K562 (cell line): ENCODE data around the gene IGSF9. TPM values are rescaled to one million over a fixed set of nuclear protein-coding genes. Genes with fewer than 3 reads are reported as not detected.
A peak's percentile ranks its signal among the peaks of the same experiment; 100 is the strongest.

Source experiments
- CCNT2 ChIP-seq: IDR thresholded peaks from 2 replicates; pipeline ENCODE4 v1.6.1; 2011; ENCODE audit warnings: borderline replicate concordance, low read depth, mild to moderate bottlenecking, moderate library complexity, mixed read lengths, low read length; ENCODE audit not compliant: insufficient read length; ENCODE audit errors: extremely low read depth
- CREB1 ChIP-seq, 2 experiments: sonication (generic) in 1 of 2; formaldehyde crosslinking in 1 of 2; IDR thresholded peaks; 2 replicates each; pipeline versions ENCODE4 v1.6.1 to v1.8.0; 2012 to 2022; ENCODE audit warnings: inconsistent platforms in 1 of 2, mild to moderate bottlenecking in 1 of 2, missing genetic modification reagents in 1 of 2, moderate library complexity in 1 of 2
- E2F6 ChIP-seq, 2 experiments: IDR thresholded peaks; 2 replicates each; pipeline ENCODE4 v1.6.1; 2011; ENCODE audit warnings: borderline replicate concordance in 1 of 2, control low read depth in 1 of 2, low read depth in 1 of 2, low read length in 1 of 2, mild to moderate bottlenecking in 1 of 2, mixed read lengths in 1 of 2, moderate library complexity in 1 of 2; ENCODE audit not compliant: insufficient read depth in 1 of 2, insufficient read length in 1 of 2, poor library complexity in 1 of 2, severe bottlenecking in 1 of 2; ENCODE audit errors: extremely low read depth in 1 of 2
- ELF1 ChIP-seq: fragments of 200-800 bp; sonication (Bioruptor generic); IDR thresholded peaks from 2 replicates; pipeline ENCODE4 v1.6.1; 2016; ENCODE audit warnings: missing genetic modification characterization, missing compliant biosample characterization
- GABPB1 ChIP-seq: sonication (generic); formaldehyde crosslinking; IDR thresholded peaks from 2 replicates; pipeline ENCODE4 v1.8.0; 2022; ENCODE audit warnings: mild to moderate bottlenecking, missing genetic modification reagents
- HDAC1 ChIP-seq, 2 experiments: fragments of 450-650 bp; IDR thresholded peaks; 2 replicates each; pipeline ENCODE4 v1.6.1; 2016 to 2017; ENCODE audit warnings: inconsistent platforms in 1 of 2, mild to moderate bottlenecking in 1 of 2, moderate library complexity in 1 of 2
- JUND ChIP-seq, 2 experiments: IDR thresholded peaks; 2 replicates in 1 of 2; 3 replicates in 1 of 2; pipeline ENCODE4 v1.6.1; 2011; ENCODE audit warnings: borderline replicate concordance in 2 of 2, low read depth in 2 of 2, low read length in 2 of 2, improper control_type of control experiment in 1 of 2, missing biosample characterization in 1 of 2, missing genetic modification characterization in 1 of 2, missing genetic modification reagents in 1 of 2
- KLF10 ChIP-seq: fragments of 250-450 bp; sonication (Bioruptor Pico); IDR thresholded peaks from 2 replicates; pipeline ENCODE4 v1.6.1; 2021; ENCODE audit warnings: matching md5 sums
- MCM3 ChIP-seq: fragments of 450-650 bp; IDR thresholded peaks from 2 replicates; pipeline ENCODE4 v1.6.1; 2016
- NFATC3 ChIP-seq: fragments of 450-650 bp; IDR thresholded peaks from 2 replicates; pipeline ENCODE4 v1.6.1; 2017; ENCODE audit warnings: mild to moderate bottlenecking
- NR4A1 ChIP-seq, 2 experiments: fragments of 250-450 bp in 1 of 2; fragments of 450-650 bp in 1 of 2; sonication (Bioruptor Pico) in 1 of 2; IDR thresholded peaks; 2 replicates each; pipeline versions ENCODE4 v1.4.0 to v1.6.1; 2016 to 2020; ENCODE audit warnings: mild to moderate bottlenecking in 2 of 2, missing compliant biosample characterization in 1 of 2, missing genetic modification characterization in 1 of 2, moderate library complexity in 1 of 2
- PHB ChIP-seq: fragments of 250-450 bp; sonication (Bioruptor Pico); IDR thresholded peaks from 2 replicates; pipeline ENCODE4 v1.5.0; 2021
- PYGO2 ChIP-seq: fragments of 450-650 bp; IDR thresholded peaks from 2 replicates; pipeline ENCODE4 v1.6.1; 2016; ENCODE audit warnings: mild to moderate bottlenecking, missing genetic modification characterization, moderate library complexity, missing compliant biosample characterization
- SMARCA5 ChIP-seq: fragments of 450-650 bp; IDR thresholded peaks from 2 replicates; pipeline ENCODE4 v1.6.1; 2016
- SRSF1 ChIP-seq: fragments of 200-400 bp; formaldehyde crosslinking; IDR thresholded peaks from 2 replicates; pipeline ENCODE4 v1.6.1; 2017; ENCODE audit warnings: mild to moderate bottlenecking, low read depth, low read length, moderate library complexity
- TAL1 ChIP-seq: fragments of 450-650 bp; IDR thresholded peaks from 2 replicates; pipeline ENCODE4 v1.6.1; 2016; ENCODE audit warnings: mild to moderate bottlenecking
- TCF7L2 ChIP-seq: fragments of 150-350 bp; IDR thresholded peaks from 2 replicates; pipeline ENCODE4 v1.6.1; 2016; ENCODE audit warnings: low read depth, mild to moderate bottlenecking, low read length, moderate library complexity
- THAP7 ChIP-seq: fragments of 250-450 bp; sonication (Bioruptor Pico); IDR thresholded peaks from 2 replicates; pipeline ENCODE4 v1.5.0; 2021
- XRCC4 ChIP-seq: IDR thresholded peaks from one replicate; pipeline ENCODE4 v1.6.1; 2011; ENCODE audit not compliant: insufficient read depth, insufficient read length; ENCODE audit errors: extremely low read depth
- ZC3H4 ChIP-seq: sonication (generic); formaldehyde crosslinking; IDR thresholded peaks from 2 replicates; pipeline ENCODE4 v1.9.0; 2021; ENCODE audit warnings: missing genetic modification reagents, borderline replicate concordance
- ZC3H8 ChIP-seq: fragments of 450-650 bp; IDR thresholded peaks from 2 replicates; pipeline ENCODE4 v1.6.1; 2017
- ZFP36 ChIP-seq: fragments of 150-350 bp; IDR thresholded peaks from 2 replicates; pipeline ENCODE4 v1.6.1; 2018; ENCODE audit warnings: low read length, low read depth; ENCODE audit not compliant: partially characterized antibody
- ZKSCAN8 ChIP-seq: fragments of 200-800 bp; sonication (Bioruptor generic); IDR thresholded peaks from 2 replicates; pipeline ENCODE4 v1.6.1; 2016; ENCODE audit warnings: missing genetic modification characterization, missing compliant biosample characterization
- ZNF224 ChIP-seq: sonication (generic); formaldehyde crosslinking; IDR thresholded peaks from 2 replicates; pipeline ENCODE4 v1.8.0; 2022; ENCODE audit warnings: mild to moderate bottlenecking, missing genetic modification reagents
- ZNF785 ChIP-seq: fragments of 250-450 bp; sonication (Bioruptor Pico); IDR thresholded peaks from 2 replicates; pipeline ENCODE4 v1.4.0; 2020; ENCODE audit warnings: mild to moderate bottlenecking
- polyA plus RNA-seq, 8 experiments: library from polyadenylated mRNA; depleted of rRNA in 4 of 8; stranded (reverse) in 5 of 8; unstranded in 3 of 8; fragments of >200 nt; fragmentation: Nextera tagmentation in 2 of 8; fragmentation: Illumina TruSeq in 1 of 8; extraction: Ambion mirVana in 2 of 8; extraction: Trizol in 1 of 8; gene quantifications; 2 replicates each; pipeline versions ENCODE4 v1.2.1 to v1.2.3, GENCODE V29; 2011 to 2014; ENCODE audit warnings: inconsistent platforms in 1 of 8, missing spikeins in 1 of 8
- total RNA-seq, 7 experiments: library from RNA; depleted of rRNA in 6 of 7; stranded (reverse); fragments of >200 nt in 6 of 7; fragmentation: Illumina TruSeq in 2 of 7; extraction: Trizol in 2 of 7; gene quantifications; 2 replicates each; pipeline versions ENCODE4 v1.2.1 to v1.2.3, GENCODE V29; 2011 to 2021; ENCODE audit warnings: low replicate concordance in 1 of 7
- TF ChIP-seq, protein P1 (sequence below): sonication (generic); formaldehyde crosslinking; IDR thresholded peaks from 2 replicates; pipeline ENCODE4 v1.8.0; 2022; ENCODE audit warnings: missing genetic modification reagents, mild to moderate bottlenecking, moderate library complexity, borderline replicate concordance

The IGSF9 gene
- total and polyA plus RNA-seq, 9 of the 15 experiments (the other 6 are each of a cell fraction or from before 2014, with no cell fraction given), result 0.03 to 0.29 (median 0.07) TPM; not detected in 1

GRCh38 chr1:159924791-159925718 is 20.4 kb downstream of the IGSF9 start, which contains the start of gene TAGLN2 (continued):
- peak; percentile 17 for TF ChIP-seq CCNT2
- peak; percentile 56 for TF ChIP-seq GABPB1
- TF ChIP-seq JUND (IDR thresholded peaks at IDR 0.05; ENCODE audit: borderline replicate concordance, low read depth, low read length), result peak; percentile 17
- TF ChIP-seq JUND (tag; IDR thresholded peaks at IDR 0.05; ENCODE audit: borderline replicate concordance, low read depth, low read length), result no peak; the same call in 2 of the 3 replicates
- TF ChIP-seq NR4A1 (CRISPR knock-in tag; IDR thresholded peaks at IDR 0.05), result no peak
- 0 out of 2 replicates have a peak, but pooled peaks have one; percentile 21 for TF ChIP-seq NR4A1 (tag; IDR thresholded peaks at IDR 0.05)
- TF ChIP-seq ZC3H4 (CRISPR knock-in tag), result peak; percentile 95
- peak in 1 of 2 experiments; percentile 47; a peak in 2 of 4 replicates for TF ChIP-seq HDAC1 (IDR thresholded peaks at IDR 0.05)
- TF ChIP-seq ZFP36, result no peak
- peak; percentile 85 for TF ChIP-seq ELF1 (tag)
- no peak for TF ChIP-seq SRSF1
- peak; percentile 95 to 98 for TF ChIP-seq E2F6 (IDR thresholded peaks at IDR 0.05; ENCODE audit: borderline replicate concordance in 1 of 2, extremely low read depth in 1 of 2, insufficient read depth in 1 of 2, insufficient read length in 1 of 2, low read depth in 1 of 2, low read length in 1 of 2, poor library complexity in 1 of 2, severe bottlenecking in 1 of 2)
- no peak for TF ChIP-seq ZC3H8
- TF ChIP-seq ZKSCAN8, result peak; percentile 63; the same call in 1 of the 2 replicates
- no peak for TF ChIP-seq XRCC4
- TF ChIP-seq CREB1 (IDR thresholded peaks at IDR 0.05), result no peak; the same call in 1 of the 2 replicates
- TF ChIP-seq CREB1 (CRISPR knock-in tag; IDR thresholded peaks at IDR 0.05), result no peak
- no peak for TF ChIP-seq TCF7L2
- no peak for TF ChIP-seq THAP7 (CRISPR knock-in tag)
- no peak for TF ChIP-seq KLF10
- TF ChIP-seq TAL1, result no peak
- TF ChIP-seq PHB, result no peak
- TF ChIP-seq ZNF224 (CRISPR knock-in tag), result no peak
- no peak for TF ChIP-seq SMARCA5
- TF ChIP-seq PYGO2 (tag), result no peak
- TF ChIP-seq, protein P1, sequence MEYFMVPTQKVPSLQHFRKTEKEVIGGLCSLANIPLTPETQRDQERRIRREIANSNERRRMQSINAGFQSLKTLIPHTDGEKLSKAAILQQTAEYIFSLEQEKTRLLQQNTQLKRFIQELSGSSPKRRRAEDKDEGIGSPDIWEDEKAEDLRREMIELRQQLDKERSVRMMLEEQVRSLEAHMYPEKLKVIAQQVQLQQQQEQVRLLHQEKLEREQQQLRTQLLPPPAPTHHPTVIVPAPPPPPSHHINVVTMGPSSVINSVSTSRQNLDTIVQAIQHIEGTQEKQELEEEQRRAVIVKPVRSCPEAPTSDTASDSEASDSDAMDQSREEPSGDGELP (CRISPR knock-in tag), result peak; percentile 89
- no peak for TF ChIP-seq ZNF785 (CRISPR knock-in tag)
- TF ChIP-seq MCM3, result no peak
- TF ChIP-seq NFATC3, result no peak
